Fibroblast of skin of left quadriceps (primary cell): ENCODE measurements around the gene SIRT7.

Experiments used
- DNase-seq, 2 experiments: peaks; one replicate each; pipeline ENCODE4 v3.0.0-alpha.2; 2013; ENCODE audit warnings: low read depth in 2 of 2

SIRT7 gene

GRCh38 chr17:81932333-81932983 lies 14.5 kb upstream of the SIRT7 start:
- DNase-seq: no peak

DNA sequence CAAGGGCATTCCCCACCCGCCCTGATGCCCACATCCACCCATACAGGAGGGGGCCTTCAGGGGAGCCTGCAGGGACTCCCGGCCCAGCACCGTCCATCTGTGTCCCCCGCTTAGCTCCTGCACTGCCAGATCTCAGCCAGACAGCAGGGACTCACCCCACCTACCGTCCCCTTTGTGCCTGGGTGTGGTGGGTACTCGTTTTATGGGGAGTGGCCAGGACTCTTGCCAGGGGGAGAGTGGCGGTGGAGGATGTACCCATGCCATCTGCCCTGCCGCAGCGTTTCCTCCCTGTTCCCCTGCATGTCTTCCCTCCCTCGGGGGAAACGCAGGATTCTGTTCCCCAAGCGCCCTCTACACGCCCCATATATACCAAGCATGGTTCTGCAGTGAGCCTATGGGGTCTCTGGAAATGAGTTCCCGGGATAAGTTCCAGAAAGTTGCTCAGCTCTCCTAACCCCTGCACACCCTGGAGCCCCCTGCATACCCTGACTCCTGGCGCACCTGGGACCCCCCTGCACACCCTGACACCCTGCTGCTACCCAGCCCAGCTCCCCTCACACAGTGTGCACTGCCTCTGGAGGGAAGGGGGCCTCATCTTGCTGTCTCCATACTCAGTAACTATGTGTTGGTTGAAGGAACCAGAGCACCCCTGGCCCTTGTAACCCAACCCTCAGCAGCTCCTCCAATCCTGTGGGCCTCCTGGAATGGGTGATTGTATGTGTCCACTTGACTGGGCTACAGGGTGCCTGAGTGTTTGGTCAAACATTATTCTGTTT lies 13.8 kb upstream of the SIRT7 start:
- DNase-seq: no peak

- no peak for DNase-seq
Observed at GRCh38 chr17:81931189-81931556, 13.2 kb upstream of the SIRT7 start.

DNA sequence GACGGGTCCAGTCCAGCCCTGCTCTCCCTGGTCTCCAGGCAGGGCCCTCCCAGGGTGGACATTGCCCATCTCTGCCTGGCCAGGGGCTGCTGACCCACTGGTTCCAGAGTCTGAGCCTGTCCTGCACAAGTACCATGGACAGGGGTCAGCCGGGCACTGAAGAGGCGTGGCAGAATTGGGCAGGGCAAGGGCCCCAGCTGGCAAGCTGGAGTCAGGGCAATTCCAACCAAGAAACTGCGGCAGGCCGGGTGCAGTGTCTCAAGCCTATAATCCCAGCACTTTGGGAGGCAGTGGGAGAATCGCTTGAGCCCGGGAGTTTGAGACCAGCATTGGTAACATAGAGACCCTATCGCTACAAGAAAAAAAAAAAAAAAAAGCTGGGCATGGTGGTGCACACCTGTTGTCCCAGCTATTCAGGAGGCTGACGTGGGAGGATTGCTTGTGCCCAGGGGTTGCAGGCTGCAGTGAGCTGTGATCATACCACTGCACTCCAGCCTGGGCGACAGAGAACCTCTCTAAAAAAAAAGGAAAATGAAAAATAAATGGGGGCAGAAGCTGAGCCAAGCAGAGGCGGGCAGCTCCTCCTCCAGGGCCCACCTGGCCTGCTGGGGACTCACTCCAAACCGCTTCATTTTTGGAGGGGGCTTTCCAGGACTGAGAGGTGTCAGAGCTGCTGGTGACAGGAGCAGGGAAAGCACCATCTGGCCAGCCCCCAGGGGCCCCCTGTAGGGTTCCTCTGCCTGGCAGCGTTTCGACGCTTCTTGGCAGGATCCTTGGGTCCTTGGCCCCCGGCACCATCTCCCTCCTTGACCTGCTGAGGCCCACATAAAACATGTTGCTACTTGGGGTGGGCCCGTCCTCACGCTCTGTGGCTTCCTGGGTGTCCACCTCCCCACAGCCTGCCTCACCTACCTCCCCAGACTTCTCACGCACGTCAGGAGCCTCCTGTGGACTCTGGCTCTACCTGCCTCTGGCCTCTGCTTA lies 12.5 kb upstream of the SIRT7 start:
- no peak for DNase-seq

DNA sequence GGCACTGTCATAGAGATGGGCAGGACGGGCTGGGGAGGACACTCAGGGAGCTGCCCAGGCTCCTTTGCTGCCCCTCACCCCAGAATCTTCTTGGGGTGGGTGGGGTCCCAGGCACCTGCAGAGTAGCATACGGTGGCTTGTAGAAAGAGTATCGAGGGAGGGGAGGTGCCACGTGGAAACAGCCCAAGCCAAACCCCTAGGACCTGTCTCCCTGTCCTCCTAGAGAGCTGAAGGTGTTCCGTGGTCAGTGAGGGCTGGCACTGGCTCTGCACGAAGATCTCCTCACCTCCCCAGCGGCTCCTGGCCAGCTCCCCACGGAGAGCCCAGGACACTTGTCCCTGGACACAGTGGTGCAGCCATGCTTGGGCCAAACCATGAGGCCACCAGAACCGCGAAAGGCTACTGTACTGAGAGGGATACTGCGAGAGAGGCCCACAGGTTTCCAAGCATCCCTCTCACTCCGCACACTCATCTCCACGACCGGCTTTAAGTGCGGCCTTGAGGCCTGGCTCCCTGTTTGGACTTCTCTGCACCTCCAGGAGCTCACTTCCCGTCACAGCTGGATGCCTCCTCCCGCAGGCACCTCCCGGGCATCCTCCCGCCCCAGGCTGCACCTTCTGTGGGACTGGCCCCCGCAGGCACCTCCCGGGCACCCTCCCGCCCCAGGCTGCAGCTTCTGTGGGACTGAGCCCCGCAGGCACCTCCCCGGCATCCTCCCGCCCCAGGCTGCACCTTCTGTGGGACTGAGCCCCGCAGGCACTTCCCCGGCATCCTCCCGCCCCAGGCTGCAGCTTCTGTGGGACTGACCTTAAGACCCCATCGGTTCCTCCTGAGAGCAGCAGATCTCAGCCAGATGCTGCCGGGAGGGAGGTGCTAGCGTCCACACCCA lies 11.5 kb upstream of the SIRT7 start:
- DNase-seq: no peak

- DNase-seq: no peak
Observed at GRCh38 chr17:81928544-81929252, 10.7 kb upstream of the SIRT7 start.

GRCh38 chr17:81927653-81928543 lies 9.9 kb upstream of the SIRT7 start, which contains the start of gene MAFG:
MAFG (minus strand) TSS chr17:81927735; CDS start chr17:81923185, 4,550 bp downstream.
- DNase-seq: peak; percentile 88 to 89

DNA sequence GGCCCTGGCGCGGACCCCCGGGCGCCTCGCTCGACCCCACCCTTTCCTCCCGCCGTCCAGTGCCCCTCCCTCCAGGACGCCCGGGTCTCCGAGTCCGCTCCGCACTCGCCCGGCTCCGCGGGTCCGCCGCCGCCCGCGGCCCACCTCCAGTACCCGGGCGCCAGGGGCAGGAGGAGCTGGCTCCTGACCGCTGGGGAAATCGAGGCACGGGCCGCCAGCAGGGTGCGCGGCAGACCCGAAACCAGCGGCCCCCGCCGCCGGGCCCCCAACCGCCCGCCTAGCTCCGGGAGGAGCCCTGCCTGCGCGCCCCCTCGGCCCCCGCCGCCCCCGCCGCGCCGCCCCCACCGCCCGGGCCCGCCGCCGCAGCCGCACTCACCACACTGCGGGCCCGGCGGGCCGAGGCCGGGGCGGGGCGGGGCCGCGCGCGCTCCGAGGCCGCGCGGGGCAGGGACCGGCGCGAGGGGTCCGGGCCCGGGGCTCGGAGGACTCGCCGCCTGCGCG lies 9.2 kb upstream of the SIRT7 start:
- no peak for DNase-seq

DNA sequence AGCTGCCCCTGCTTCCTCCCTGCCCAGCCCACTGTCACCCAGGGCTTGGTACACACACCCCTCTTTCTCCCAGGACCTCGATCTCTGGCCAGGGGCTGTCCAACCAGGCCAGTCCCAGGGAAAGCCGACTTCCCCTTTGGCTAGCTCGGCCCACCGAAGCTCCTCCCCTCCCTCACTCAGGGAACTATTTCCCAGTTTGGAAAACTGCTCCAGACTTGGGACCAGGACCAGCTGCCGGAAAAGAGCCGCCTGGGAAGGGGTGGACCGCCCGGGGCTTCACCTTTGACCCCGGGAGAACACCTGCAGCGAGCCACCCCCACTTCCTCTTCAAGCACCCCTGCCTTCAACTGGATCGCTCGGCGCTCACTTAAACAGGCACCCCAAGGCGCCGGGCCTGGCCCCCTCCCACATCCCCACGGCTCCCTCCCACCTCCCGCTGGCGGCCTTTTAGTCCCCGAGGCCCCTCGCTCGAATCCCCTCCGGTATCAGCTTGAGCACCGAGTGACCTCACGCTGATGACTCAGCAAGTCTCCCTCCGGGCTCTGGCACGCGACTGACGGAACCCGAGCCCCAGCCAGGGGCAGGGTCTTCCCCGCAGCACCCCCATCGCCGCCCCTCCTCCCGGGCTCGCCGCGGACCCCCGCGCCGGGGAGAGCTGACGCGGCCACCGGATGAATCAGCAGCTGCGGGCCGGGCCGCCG lies 8.6 kb upstream of the SIRT7 start:
- peak in 1 of 2 experiments; percentile 37 for DNase-seq

DNA sequence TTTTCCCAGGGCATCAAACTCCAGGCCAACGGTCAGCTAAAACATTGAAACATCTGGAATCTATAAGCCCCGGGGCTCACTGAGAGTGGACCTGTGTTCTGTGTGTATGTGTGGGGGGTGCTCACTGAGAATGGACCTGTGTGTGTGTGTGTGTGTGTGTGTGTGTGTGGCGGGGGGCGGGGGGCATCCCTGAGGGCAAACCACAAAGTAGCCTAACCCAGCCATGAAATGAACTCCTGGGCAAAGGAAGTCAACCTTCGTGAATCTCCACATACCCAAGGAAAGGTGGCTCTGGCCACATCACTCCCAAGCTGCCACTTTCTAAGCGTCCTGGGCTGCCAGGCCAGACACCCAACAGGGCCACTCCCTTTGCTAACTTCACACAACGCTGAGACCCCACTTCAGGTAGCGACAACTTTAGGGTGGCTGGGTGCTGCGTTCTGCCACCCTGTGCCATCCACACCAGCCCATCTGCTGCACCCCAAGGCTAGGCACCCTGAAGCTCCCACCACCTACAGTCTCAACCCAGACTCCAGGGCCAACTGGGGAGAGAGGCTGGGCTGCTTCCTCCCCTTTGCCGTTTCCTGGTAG lies 8.0 kb upstream of the SIRT7 start:
- no peak for DNase-seq

- no peak for DNase-seq
Observed at GRCh38 chr17:81924557-81925532, 6.9 kb upstream of the SIRT7 start.

DNA sequence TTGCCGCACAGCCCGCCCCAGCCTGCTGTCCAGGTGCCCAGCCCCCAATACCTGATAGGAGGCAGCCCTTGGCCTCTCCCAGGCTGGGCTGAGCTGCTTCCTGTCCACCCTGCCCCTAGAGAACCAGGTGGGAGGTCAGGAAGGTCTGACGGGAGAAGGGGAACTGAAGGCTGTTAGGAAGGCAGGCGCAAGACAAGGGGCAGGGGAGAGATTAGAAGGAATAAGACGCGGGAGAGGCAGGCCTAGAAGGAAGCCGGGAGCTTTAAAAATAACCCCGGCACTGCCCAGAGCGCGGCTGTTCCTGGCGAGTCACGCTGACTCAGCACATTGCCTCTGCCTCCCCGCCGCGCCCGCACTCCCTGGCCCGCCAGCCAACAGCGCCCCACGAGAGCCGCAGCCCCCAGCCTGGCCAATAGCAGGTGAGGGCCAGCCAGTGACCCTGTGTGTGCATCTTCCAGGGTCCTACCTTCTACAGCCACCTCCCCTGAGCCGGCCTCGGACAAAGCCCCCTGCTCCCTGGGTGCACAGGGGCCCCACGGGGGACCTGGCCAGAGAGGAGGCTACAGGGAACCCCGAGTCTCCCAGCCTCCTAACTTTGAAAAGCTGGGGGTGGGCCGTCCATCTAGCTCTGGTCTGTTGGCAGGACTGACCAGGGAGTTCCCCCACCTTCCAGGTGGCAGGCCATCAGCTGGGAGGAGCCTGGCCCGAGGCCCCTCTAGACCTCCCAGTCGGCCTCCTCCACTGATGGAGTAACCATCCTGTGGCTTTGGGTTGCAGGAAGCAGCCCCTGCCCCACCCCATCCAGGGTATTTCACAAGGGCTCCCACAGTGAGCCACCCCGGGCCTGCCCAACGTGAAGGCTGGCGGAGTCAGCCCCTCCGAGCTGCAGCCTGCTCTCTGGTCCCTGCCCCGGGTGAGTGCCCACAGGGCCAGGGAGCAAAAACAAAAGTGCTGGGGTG lies 5.6 kb upstream of the SIRT7 start:
- no peak for DNase-seq

DNA sequence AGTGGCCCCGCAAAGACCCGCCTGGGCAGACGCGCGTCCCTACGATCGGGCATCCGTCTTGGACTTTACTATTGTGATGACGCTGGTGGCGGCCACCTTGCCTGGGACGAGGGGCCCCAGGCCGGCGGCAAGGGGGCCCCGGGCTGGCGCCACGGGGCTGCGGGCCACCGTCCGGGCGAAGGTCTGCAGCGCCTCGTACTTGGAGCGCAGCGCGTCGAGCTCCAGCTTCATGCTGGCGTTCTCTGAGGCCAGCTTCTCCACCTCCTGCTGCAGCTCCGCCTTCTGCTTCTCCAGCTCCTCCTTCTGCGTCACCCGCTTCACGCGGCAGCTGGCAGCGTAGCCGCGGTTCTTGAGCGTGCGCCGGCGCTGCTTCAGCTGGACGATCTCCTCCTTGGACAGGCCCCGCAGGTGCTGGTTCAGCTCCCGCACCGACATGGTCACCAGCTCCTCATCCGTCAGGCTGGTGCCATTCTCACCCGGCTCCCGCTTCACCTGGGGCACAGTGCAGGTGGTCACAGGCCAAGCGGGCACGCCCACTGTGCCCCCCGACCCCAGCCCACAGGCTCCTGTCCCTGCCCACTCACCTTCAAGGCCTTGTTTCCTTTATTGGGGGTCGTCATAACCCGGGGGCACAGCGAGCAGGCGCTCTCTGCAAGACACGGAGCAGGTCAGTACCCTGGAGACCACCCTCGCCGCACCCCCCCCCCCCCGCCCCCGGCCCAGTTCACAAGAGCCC lies 4.8 kb upstream of the SIRT7 start:
- no peak for DNase-seq

- DNase-seq: no peak
Observed at GRCh38 chr17:81921996-81922565, 4.1 kb upstream of the SIRT7 start.

GRCh38 chr17:81921537-81921862 lies 3.5 kb upstream of the SIRT7 start:
- DNase-seq: no peak
